ENCODE results near the gene ANKRD17. TPM values are rescaled to one million over a fixed set of nuclear protein-coding genes. Genes with fewer than 3 reads are reported as not detected.

Gene ANKRD17
- total and polyA plus RNA-seq, 2 donors (not counting 3 experiments of a cell fraction or from before 2014, with no cell fraction given), result 33.3 to 64.4 TPM

DNA sequence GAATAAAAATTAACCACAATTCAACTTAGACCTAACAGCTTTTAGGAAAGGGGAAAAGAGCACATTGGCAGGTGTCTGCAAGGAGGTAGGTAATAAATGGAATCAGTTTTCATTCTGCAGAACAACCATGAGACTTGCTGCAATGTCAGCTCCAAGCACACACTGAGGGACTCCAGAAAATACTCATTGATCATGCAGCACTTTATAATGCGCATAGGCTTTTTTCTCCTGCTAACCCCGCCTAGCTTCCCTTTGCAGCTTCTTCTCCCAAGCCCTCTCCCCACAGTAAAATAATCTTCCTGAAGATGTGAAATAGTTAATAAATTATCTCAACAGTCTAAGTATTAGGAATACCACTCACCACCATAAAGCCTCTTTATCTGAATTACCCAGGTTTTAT lies 36.9 kb downstream of the ANKRD17 start:
- H3K4me3 ChIP-seq (replicated peaks in 1 of 3; ENCODE audit: insufficient read depth in 1 of 3, low read depth in 1 of 3, low read length in 3 of 3), result peak overlapping the region in 1 of 3 experiments; percentile 99
- H3K79me2 ChIP-seq (ENCODE audit: control insufficient read depth, insufficient read depth, low read length), result peaks cover 71% of the 10 kb centered on the region
- peak overlapping the region; percentile 5 for H3K27ac ChIP-seq (ENCODE audit: insufficient read depth, low read depth, low read length)
- peaks cover 20% of the 10 kb centered on the region for H3K4me1 ChIP-seq (ENCODE audit: control insufficient read depth, extremely low read depth, insufficient read depth, low read length)
- no peaks in the 10 kb centered on the region for H4K20me1 ChIP-seq (replicated peaks; ENCODE audit: control insufficient read depth, extremely low read depth, insufficient read depth, low read length)
- no peaks in the 10 kb centered on the region for H3K9me1 ChIP-seq (replicated peaks; ENCODE audit: control insufficient read depth, extremely low read depth, insufficient read depth, low read length)
- H3K27me3 ChIP-seq (ENCODE audit: control insufficient read depth in 2 of 2, insufficient read depth in 2 of 2, low read length in 2 of 2), result no peaks in the 10 kb centered on the region
- TF ChIP-seq POLR2AphosphoS5 (IDR thresholded peaks at IDR 0.05; ENCODE audit: insufficient read depth, low read depth, low read length) (no peak), JUN (IDR thresholded peaks at IDR 0.05; ENCODE audit: borderline replicate concordance, insufficient read depth, insufficient read length, low read depth) (no peak), FOS (IDR thresholded peaks at IDR 0.05; ENCODE audit: borderline replicate concordance, insufficient read depth, low read length) (no peak), EZH2 (IDR thresholded peaks at IDR 0.05; ENCODE audit: borderline replicate concordance, low read depth, low read length, severe bottlenecking) (no peak), MYC (IDR thresholded peaks at IDR 0.05; ENCODE audit: low read depth, low read length) (no peak), GATA2 (IDR thresholded peaks at IDR 0.05; ENCODE audit: insufficient read depth, insufficient read length, low read depth, low read length) (no peak), POLR2A (IDR thresholded peaks at IDR 0.05; ENCODE audit: low read depth, low read length) (no peak)
- TF ChIP-seq, protein P1, sequence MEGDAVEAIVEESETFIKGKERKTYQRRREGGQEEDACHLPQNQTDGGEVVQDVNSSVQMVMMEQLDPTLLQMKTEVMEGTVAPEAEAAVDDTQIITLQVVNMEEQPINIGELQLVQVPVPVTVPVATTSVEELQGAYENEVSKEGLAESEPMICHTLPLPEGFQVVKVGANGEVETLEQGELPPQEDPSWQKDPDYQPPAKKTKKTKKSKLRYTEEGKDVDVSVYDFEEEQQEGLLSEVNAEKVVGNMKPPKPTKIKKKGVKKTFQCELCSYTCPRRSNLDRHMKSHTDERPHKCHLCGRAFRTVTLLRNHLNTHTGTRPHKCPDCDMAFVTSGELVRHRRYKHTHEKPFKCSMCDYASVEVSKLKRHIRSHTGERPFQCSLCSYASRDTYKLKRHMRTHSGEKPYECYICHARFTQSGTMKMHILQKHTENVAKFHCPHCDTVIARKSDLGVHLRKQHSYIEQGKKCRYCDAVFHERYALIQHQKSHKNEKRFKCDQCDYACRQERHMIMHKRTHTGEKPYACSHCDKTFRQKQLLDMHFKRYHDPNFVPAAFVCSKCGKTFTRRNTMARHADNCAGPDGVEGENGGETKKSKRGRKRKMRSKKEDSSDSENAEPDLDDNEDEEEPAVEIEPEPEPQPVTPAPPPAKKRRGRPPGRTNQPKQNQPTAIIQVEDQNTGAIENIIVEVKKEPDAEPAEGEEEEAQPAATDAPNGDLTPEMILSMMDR (IDR thresholded peaks at IDR 0.05; ENCODE audit: extremely low read depth in 1 of 2, insufficient read depth in 1 of 2, low read depth in 1 of 2, low read length in 2 of 2), result no peak
- TF ChIP-seq, protein P2, sequence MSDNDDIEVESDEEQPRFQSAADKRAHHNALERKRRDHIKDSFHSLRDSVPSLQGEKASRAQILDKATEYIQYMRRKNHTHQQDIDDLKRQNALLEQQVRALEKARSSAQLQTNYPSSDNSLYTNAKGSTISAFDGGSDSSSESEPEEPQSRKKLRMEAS (IDR thresholded peaks at IDR 0.05; ENCODE audit: insufficient read depth, insufficient read length), result no peak
- DNase-seq (ENCODE audit: low read depth, low spot score), result no peak
- BruUV-seq (replicated peaks), result no TSS peak
- no peaks in the 10 kb centered on the region for H3K9me3 ChIP-seq (replicated peaks; ENCODE audit: control insufficient read depth, insufficient read depth, low read length)
- FAIRE-seq, result no peak
- dilution Hi-C loops (cut with MboI; ENCODE audit: extremely low pct_ligation_motif_present, low sequenced_read_pairs) (no loop called here), intact Hi-C loops (cut with micrococcal nuclease) (loop anchor here (2.0 kb wide), 1 partner anchor 35 kb away; no protein-coding TSS in a partner anchor)
- ChIA-PET POLR2A (no interaction called here), CTCF (interaction anchor here (1.3 to 1.7 kb wide), 2 partner anchors 14 to 31 kb away, joined by 3 to 4 read pairs; no protein-coding TSS in a partner anchor)
- no peak overlapping the region for H2AFZ ChIP-seq (ENCODE audit: low read depth, low read length)
- peak overlapping the region; percentile 99 for H3K9ac ChIP-seq (replicated peaks; ENCODE audit: extremely low read depth, insufficient read depth, low read length)
- no peaks in the 10 kb centered on the region for H3K36me3 ChIP-seq (ENCODE audit: control insufficient read depth in 2 of 2, extremely low read depth in 1 of 2, insufficient read depth in 2 of 2, low read length in 2 of 2)
- peak overlapping the region; percentile 100 for H3K4me2 ChIP-seq (ENCODE audit: insufficient read depth, low read length)
